OCI-LY7 (cell line): ENCODE measurements around the gene CRIM1. TPM values are rescaled to one million over a fixed set of nuclear protein-coding genes. Genes with fewer than 3 reads are reported as not detected.

Experiments
- BruUV-seq: library from RNA; stranded (reverse); fragments of 400-500 nt; replicated peaks from 2 replicates; lab custom pipeline; 2021; lab: Mats Ljungman, UMichigan
- CTCF ChIA-PET: fragments of 300-600 bp; sonication (Branson Sonifier 250); formaldehyde crosslinking; loops from one replicate; lab custom pipeline; 2022; ENCODE audit warnings: antibody characterized with exemption; ENCODE audit not compliant: unreplicated experiment; lab: Charles Lee
- POLR2A ChIA-PET: fragments of 300-600 bp; sonication (Branson Sonifier 250); formaldehyde crosslinking; loops from one replicate; lab custom pipeline; 2022; ENCODE audit warnings: antibody characterized with exemption; lab: Charles Lee
- DNase-seq: peaks from one replicate; pipeline ENCODE4 v3.0.0-alpha.2; 2015; ENCODE audit warnings: low spot score
- H2AFZ ChIP-seq: fragments of 200-600 bp; sonication (generic), shearing (Covaris generic); 2 replicates; pipeline ENCODE4 v1.6.1; 2014; ENCODE audit warnings: mild to moderate bottlenecking, antibody characterized with exemption, low read length, moderate library complexity
- H3K27ac ChIP-seq: fragments of 200-600 bp; sonication (generic); 2 replicates; pipeline ENCODE4 v1.5.1; 2014; ENCODE audit warnings: mixed run types, low read depth, mild to moderate bottlenecking, moderate library complexity, low read length, inconsistent platforms; ENCODE audit not compliant: poor library complexity, severe bottlenecking
- H3K36me3 ChIP-seq: fragments of 200-600 bp; sonication (generic); 2 replicates; pipeline ENCODE4 v1.6.1; 2014; ENCODE audit warnings: mild to moderate bottlenecking, antibody characterized with exemption, low read length, moderate library complexity, mixed read lengths; ENCODE audit not compliant: insufficient read depth
- H3K4me1 ChIP-seq: fragments of 200-600 bp; sonication (generic); 2 replicates; pipeline ENCODE4 v1.5.1; 2014; ENCODE audit warnings: mild to moderate bottlenecking, low read length; ENCODE audit not compliant: insufficient read depth, poor library complexity, severe bottlenecking
- H3K4me2 ChIP-seq: fragments of 200-600 bp; sonication (generic); 2 replicates; pipeline ENCODE4 v1.6.1; 2014; ENCODE audit warnings: mild to moderate bottlenecking, low read length
- H3K4me3 ChIP-seq: fragments of 200-600 bp; sonication (generic); 2 replicates; pipeline ENCODE4 v1.5.1; 2014; ENCODE audit warnings: mild to moderate bottlenecking, low read depth, low read length; ENCODE audit not compliant: poor library complexity, severe bottlenecking
- H3K79me2 ChIP-seq: fragments of 200-600 bp; sonication (generic); 2 replicates; pipeline ENCODE4 v1.6.1; 2016; ENCODE audit warnings: low read depth, mild to moderate bottlenecking, low read length, moderate library complexity, mixed read lengths; ENCODE audit not compliant: insufficient read depth
- H3K9me2 ChIP-seq: fragments of 200-600 bp; sonication (generic); 2 replicates; pipeline ENCODE4 v1.6.1; 2016; ENCODE audit warnings: mild to moderate bottlenecking, low read length, mixed read lengths; ENCODE audit not compliant: insufficient read depth
- H3K9me3 ChIP-seq: fragments of 200-600 bp; sonication (generic); 2 replicates; pipeline ENCODE4 v1.6.1; 2014; ENCODE audit warnings: mild to moderate bottlenecking, mixed run types, low read length, mixed read lengths
- H4K20me1 ChIP-seq: fragments of 200-600 bp; sonication (generic); 2 replicates; pipeline ENCODE4 v1.6.1; 2014; ENCODE audit warnings: mild to moderate bottlenecking, antibody characterized with exemption, low read length, moderate library complexity, mixed read lengths; ENCODE audit not compliant: insufficient read depth
- EZH2phosphoT487 ChIP-seq: fragments of 200-600 bp; sonication (generic); IDR thresholded peaks from 2 replicates; pipeline ENCODE4 v1.6.1; 2018; ENCODE audit warnings: low read depth, borderline replicate concordance, mild to moderate bottlenecking, mixed run types, antibody characterized with exemption, low read length, moderate library complexity, mixed read lengths
- intact Hi-C: fragments of 100-400 bp; cut with micrococcal nuclease; formaldehyde crosslinking; loops from one replicate; pipeline ENCODE4 v1.10.0; 2022; ENCODE audit not compliant: unreplicated experiment
- total RNA-seq, 2 experiments: library from RNA; depleted of rRNA in 1 of 2; stranded (reverse); fragments of >200 nt in 1 of 2; shearing (Covaris generic) in 1 of 2; gene quantifications; 2 replicates each; pipeline ENCODE4 v1.2.3, GENCODE V29; 2014 to 2022
- TF ChIP-seq, protein P1 (sequence below): fragments of 200-600 bp; sonication (generic); conservative IDR thresholded peaks from 2 replicates; pipeline ENCODE4 v1.5.1; 2014; ENCODE audit warnings: mild to moderate bottlenecking, antibody characterized with exemption, low read length, moderate library complexity, mixed read lengths

Gene CRIM1
- total RNA-seq, 2 experiments from 2014 or later: 37.0 to 47.4 TPM

DNA sequence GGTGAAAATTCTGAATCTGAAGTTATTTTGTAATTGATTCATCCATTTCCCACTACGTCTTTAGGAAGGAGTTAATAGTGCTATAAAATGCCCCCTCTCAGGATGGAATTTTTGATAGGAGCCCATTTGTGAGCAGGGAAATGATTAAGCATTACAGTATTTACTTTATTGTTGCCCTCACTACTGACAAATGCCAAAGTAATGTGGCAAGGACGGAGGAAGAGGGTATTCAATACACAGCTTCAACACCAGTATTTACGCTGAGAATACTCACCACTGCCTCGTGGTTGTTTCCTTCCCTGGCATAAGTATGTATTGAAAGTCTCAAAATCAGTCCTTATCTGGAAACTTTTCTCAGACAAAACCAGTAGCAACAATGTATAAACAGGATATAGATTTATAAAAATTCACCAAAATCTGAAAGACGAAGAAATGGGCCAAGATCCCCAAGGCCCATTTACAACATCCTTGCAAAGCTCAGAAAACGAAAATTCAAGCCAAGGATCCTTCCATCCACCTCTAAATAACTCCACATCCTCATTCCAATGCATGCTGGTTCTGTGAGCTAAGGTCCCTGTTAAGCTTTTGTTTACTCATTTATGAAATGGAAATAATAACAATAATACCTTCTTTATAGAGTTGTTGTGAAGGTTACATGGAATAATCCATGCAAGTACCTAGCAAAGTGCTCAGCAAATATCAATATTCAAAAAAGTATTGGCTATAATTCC is 213.1 kb downstream of the CRIM1 start:
- no peak for TF ChIP-seq EZH2phosphoT487
- TF ChIP-seq, protein P1, sequence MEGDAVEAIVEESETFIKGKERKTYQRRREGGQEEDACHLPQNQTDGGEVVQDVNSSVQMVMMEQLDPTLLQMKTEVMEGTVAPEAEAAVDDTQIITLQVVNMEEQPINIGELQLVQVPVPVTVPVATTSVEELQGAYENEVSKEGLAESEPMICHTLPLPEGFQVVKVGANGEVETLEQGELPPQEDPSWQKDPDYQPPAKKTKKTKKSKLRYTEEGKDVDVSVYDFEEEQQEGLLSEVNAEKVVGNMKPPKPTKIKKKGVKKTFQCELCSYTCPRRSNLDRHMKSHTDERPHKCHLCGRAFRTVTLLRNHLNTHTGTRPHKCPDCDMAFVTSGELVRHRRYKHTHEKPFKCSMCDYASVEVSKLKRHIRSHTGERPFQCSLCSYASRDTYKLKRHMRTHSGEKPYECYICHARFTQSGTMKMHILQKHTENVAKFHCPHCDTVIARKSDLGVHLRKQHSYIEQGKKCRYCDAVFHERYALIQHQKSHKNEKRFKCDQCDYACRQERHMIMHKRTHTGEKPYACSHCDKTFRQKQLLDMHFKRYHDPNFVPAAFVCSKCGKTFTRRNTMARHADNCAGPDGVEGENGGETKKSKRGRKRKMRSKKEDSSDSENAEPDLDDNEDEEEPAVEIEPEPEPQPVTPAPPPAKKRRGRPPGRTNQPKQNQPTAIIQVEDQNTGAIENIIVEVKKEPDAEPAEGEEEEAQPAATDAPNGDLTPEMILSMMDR: no peak
- ChIA-PET CTCF (no interaction called here), POLR2A (interaction anchor here (0.7 to 2.0 kb wide), 3 partner anchors 9 to 811 kb away, joined by 3 to 7 read pairs (median 3); no protein-coding TSS in a partner anchor)
- H3K79me2 ChIP-seq: no peaks in the 10 kb centered on the region
- H3K9me3 ChIP-seq: no peaks in the 10 kb centered on the region
- H3K27ac ChIP-seq: no peak overlapping the region
- no peaks in the 10 kb centered on the region for H3K4me1 ChIP-seq
- no TSS peak for BruUV-seq
- DNase-seq: no peak
- peaks cover 7% of the 10 kb centered on the region; the same call in 1 of the 2 replicates for H3K36me3 ChIP-seq
- H4K20me1 ChIP-seq: no peaks in the 10 kb centered on the region
- no peaks in the 10 kb centered on the region for H3K9me2 ChIP-seq
- no peak overlapping the region for H2AFZ ChIP-seq
- H3K4me2 ChIP-seq: no peak overlapping the region
- H3K4me3 ChIP-seq: no peak overlapping the region
- intact Hi-C loops: no loop called here

DNA sequence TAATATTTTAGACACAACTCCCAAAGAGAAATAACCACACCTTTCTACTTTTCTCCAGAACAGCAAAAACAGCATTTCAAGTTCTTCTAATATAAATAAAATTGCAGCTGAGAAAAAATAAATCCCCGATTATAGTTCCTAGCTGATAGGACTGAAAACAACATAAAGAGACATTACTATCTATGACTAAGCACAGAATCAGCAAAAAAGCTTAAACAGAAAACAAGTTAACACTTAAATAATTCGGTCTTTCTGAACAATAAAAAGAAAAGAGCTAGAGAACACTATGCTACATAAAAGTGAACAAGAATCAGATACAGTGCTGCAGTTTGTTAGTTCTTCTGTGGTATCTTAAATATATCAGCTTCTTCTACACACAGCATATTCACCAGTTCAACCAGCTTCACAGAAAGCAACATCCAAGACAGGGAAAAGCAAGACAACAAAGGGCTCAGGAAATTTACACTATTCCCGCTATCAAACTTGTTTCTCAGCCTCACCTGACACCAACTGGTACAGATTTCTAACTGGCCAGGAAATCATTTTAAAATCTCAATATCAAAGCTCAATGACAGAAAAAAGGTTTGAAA is 213.8 kb downstream of the CRIM1 start:
- ChIA-PET CTCF (no interaction called here), POLR2A (interaction anchor here (0.6 to 2.0 kb wide), 7 partner anchors 9 to 811 kb away, joined by 3 to 7 read pairs (median 3); no protein-coding TSS in a partner anchor)
- no peaks in the 10 kb centered on the region for H4K20me1 ChIP-seq
- H2AFZ ChIP-seq: no peak overlapping the region
- H3K9me2 ChIP-seq: no peaks in the 10 kb centered on the region
- BruUV-seq: no TSS peak
- no peaks in the 10 kb centered on the region for H3K9me3 ChIP-seq
- H3K27ac ChIP-seq: no peak overlapping the region
- intact Hi-C loops: no loop called here
- H3K4me1 ChIP-seq: no peaks in the 10 kb centered on the region
- no peak overlapping the region for H3K4me3 ChIP-seq
- H3K79me2 ChIP-seq: no peaks in the 10 kb centered on the region
- no peak overlapping the region for H3K4me2 ChIP-seq
- DNase-seq: no peak
- no peak for TF ChIP-seq EZH2phosphoT487
- TF ChIP-seq, protein P1: no peak
- H3K36me3 ChIP-seq: peaks cover 14% of the 10 kb centered on the region; the same call in 1 of the 2 replicates

DNA sequence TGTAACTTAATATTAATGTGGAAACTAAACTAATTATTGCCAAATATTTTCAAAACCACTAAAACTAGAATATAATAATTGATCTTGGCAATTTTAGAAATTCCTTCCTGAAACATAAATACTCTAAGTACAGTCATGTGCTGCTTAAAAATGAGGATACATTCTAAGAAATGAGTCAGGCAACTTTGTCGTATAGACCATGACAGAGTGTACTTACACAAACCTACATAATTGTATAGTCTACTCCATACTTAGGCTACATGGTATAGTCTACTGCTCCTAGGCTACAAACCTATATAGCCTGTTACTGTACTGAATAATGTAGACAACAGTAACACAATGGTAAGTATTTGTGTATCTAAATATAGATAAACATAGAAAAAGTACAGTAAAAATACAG is 214.8 kb downstream of the CRIM1 start:
- Histone ChIP-seq H4K20me1 (no peaks in the 10 kb centered on the region), H3K9me3 (no peaks in the 10 kb centered on the region), H3K9me2 (no peaks in the 10 kb centered on the region), H3K4me2 (no peak overlapping the region), H3K27ac (no peak overlapping the region), H3K79me2 (no peaks in the 10 kb centered on the region), H3K36me3 (peaks cover 21% of the 10 kb centered on the region; the same call in 1 of the 2 replicates), H2AFZ (no peak overlapping the region), H3K4me1 (no peaks in the 10 kb centered on the region), H3K4me3 (no peak overlapping the region)
- DNase-seq: no peak
- no peak for TF ChIP-seq EZH2phosphoT487
- TF ChIP-seq, protein P1: no peak
- CTCF ChIA-PET: no interaction called here
- BruUV-seq: no TSS peak
- POLR2A ChIA-PET: interaction anchor here (1.3 to 2.0 kb wide), 2 partner anchors 10 to 13 kb away, joined by 5 to 7 read pairs; no protein-coding TSS in a partner anchor
- intact Hi-C loops: no loop called here
